Stromal cell of bone marrow (primary cell): ENCODE measurements around the gene BHLHA15.

ENCODE experiments used
- DNase-seq: peaks from one replicate; pipeline ENCODE4 v3.0.0-alpha.2; 2012; ENCODE audit warnings: low read depth

The BHLHA15 gene

DNA sequence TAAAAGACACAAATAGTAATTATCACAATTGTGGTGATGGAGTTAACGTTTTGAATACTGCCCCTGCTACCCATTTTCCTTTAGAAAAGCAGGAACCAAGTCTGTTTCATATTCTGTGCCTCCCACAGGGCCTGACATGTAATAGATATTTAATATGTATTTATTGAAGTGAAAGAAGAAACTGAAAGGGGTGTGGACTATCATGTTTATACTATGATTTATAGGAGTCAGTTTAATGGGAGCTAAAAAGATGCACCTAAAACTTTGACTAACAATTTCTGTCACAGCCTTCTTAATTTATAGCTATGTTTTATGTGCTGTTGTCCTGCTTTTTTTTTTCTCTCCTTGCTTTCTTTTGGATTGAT is 24.1 kb upstream of the BHLHA15 start:
- DNase-seq: no peak

DNA sequence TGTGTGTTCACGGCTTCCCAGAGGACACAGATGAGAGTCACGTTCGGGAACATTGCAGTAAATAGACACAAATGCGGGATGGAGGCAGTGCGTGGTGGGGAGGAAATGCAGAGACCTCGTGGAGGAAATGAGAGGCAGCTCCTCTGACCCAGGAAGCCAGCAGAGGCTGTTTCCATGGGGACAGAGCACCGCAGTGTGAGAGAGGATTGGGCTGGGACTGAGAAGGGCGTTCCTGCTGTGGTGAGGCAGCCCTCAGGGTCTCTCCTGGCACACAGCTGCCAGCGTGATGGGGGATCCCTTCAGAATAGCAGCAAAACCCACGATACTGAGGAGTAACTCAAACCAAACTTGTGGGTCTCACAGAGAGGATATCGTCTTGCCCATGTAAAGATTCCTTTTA is 21.7 kb upstream of the BHLHA15 start:
- no peak for DNase-seq

- DNase-seq: no peak
These were observed 19.4 kb upstream of the BHLHA15 start for GRCh38 chr7:98191668-98192431.

DNA sequence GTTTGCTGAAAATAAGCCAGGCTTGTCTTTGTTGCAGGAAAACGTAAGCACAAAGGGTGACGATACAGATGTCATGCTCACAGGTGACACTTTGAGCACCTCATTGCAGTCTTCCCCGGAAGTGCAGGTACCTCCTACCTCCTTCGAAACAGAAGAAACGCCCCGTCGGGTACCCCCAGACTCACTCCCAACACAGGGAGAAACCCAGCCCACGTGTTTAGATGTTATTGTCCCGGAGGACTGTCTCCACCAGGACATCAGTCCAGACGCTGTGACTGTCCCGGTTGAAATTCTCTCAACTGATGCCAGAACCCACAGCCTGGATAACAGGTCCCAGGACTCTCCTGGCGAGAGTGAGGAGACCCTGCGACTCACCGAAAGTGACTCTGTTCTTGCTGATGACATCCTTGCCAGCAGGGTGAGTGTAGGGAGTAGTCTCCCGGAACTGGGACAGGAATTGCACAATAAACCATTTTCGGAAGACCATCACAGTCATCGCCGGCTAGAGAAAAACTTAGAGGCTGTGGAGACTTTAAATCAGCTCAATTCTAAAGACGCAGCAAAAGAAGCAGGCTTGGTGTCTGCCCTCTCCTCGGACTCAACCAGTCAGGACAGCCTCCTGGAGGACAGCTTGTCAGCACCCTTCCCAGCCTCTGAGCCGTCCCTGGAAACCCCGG is 18.3 kb upstream of the BHLHA15 start:
- no peak for DNase-seq

GRCh38 chr7:98193474-98194180 is 17.6 kb upstream of the BHLHA15 start:
- no peak for DNase-seq

GRCh38 chr7:98194186-98194585 is 17.1 kb upstream of the BHLHA15 start:
- no peak for DNase-seq

DNA sequence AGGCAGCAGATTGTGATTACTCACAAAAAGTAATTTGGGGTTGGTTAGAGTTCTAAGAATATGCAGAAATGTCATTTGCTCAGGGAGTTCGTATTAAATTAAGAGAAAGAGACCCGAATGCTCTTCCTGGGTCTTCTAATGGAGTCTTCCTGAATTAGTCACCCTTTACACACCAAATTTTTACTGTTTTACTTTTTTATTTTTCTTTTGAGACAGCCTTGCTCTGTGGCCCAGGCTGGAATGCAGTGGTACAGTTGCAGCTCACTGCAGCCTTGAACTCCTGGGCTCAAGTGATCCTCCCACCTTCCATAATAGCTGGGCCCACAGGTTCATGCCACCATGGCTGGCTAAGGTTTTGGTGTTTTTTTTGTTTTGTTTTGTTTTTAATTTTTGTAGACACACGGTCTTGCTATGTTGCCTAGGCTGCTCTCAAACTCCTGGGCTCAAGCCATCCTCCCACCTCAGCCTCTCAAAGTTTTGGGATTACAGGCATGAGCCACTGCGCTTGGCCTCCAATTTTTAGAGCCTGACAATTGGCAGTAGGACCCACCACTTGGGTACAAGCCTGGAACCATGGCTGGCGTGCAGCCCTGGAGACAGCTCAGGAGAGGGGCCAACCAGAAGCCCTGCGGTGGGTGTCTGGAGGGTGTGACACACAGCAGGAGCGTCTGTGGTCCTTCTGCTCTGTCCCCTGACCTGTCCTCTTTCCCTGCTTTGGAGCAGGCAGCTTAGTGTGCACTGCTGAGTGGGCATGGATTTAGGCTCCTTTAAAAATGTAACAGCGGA is 16.4 kb upstream of the BHLHA15 start:
- DNase-seq: no peak

- DNase-seq: no peak
These were observed 14.3 kb upstream of the BHLHA15 start for GRCh38 chr7:98196706-98197605.

- DNase-seq: no peak
These were observed 12.1 kb upstream of the BHLHA15 start for GRCh38 chr7:98199131-98199530.

DNA sequence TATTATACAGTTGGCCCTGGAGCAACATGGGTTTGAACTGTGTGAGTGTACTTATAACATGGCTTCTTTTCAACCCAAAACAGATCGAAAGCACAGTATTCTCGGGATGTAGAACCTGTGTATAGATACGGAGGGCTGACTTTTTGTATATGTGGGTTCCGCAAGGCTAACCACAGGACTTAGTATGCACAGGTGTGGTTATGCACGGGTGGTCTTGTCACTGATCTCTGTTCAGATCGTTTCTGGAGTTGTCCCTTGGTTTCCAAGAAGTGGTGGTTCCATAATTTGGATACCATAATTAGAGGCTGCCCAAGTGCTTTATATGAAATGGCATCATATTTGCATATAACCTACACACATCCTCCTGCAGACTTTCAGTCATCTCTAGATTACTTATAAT is 10.9 kb upstream of the BHLHA15 start:
- no peak for DNase-seq

- DNase-seq: no peak
These were observed 8.7 kb upstream of the BHLHA15 start for GRCh38 chr7:98202367-98203195.

DNA sequence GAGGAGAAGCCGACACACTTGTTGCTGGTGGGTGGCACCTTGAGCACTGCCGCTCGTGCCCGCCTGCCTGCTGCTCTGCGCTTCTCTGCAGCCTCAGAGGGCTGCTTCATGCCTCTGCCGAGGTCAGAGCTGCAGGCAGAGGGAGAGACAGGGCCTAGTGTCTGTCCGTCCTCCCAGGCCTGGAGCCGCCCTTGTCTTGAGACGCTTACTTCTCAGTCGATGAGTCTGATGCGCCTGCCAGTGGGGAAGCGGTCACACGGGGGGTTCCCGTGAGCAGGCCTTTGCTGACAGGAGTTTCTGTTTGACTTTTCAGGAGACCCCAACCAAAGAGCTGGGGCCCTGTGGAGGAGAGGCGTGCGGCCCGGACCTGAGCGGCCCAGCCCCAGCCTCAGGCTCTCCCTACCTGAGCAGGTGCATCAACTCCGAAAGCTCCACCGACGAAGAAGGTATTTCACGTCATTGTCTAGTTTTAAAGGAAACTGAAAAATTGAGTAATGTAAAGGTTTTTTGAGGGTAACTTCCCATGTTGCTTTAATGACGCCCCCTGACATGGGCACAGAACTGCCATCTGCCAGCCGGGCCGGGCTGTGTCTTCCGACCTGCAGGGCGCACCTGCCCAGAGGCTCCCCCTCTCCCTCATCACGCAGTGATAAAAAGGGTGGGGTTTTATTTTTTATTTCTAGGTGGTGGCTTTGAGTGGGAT is 7.8 kb upstream of the BHLHA15 start:
- no peak for DNase-seq

GRCh38 chr7:98203964-98204605 is 7.2 kb upstream of the BHLHA15 start:
- no peak for DNase-seq

DNA sequence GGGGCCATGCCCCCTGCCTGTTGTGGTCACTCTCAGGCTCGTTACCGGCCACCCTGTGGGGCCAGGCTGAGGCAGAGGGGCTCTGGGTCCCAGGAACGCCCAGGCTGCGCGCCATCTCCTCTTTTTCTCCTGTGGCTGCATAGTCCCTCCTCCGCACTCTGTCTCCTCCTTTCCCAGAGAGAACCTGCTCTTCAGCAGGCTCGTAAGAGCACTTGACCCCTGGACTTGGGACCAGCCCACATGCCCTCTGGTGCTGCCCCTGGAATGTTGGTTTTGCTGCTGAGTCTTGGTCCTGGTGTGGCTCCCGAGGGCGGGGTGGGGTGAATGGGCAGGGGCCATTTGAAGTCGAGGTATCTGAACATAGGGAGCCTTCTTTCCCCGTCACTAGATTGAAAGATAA is 6.6 kb upstream of the BHLHA15 start:
- DNase-seq: no peak

GRCh38 chr7:98205162-98205845 is 5.9 kb upstream of the BHLHA15 start:
- no peak for DNase-seq

GRCh38 chr7:98206451-98207330 is 4.5 kb upstream of the BHLHA15 start:
- no peak for DNase-seq

GRCh38 chr7:98209166-98209920 is 1.9 kb upstream of the BHLHA15 start:
- no peak for DNase-seq
